Fibroblast of lung (primary cell): ENCODE measurements around the gene RNASE13. TPM values are rescaled to one million over a fixed set of nuclear protein-coding genes. Genes with fewer than 3 reads are reported as not detected.

Experiments used
- DNase-seq, 2 donors: peaks; one replicate each; pipeline versions ENCODE4 v3.0.0 to v3.0.0-alpha.2; 2010; ENCODE audit warnings: low read depth in 2 of 2
- H2AFZ ChIP-seq: 2 replicates; pipeline ENCODE4 v1.5.1; 2012; ENCODE audit warnings: low read length, control low read depth, inconsistent platforms
- H3K27ac ChIP-seq: 2 replicates; pipeline ENCODE4 v1.5.1; 2011; ENCODE audit warnings: low read length, control low read depth; ENCODE audit not compliant: insufficient read depth
- H3K27me3 ChIP-seq: 2 replicates; pipeline ENCODE4 v1.5.1; 2011; ENCODE audit warnings: mild to moderate bottlenecking, low read length; ENCODE audit not compliant: control insufficient read depth, insufficient read depth
- H3K36me3 ChIP-seq: 2 replicates; pipeline ENCODE4 v1.5.1; 2011; ENCODE audit warnings: low read length; ENCODE audit not compliant: control insufficient read depth, insufficient read depth
- H3K4me1 ChIP-seq: 2 replicates; pipeline ENCODE4 v1.5.1; 2011; ENCODE audit warnings: low read length; ENCODE audit not compliant: control insufficient read depth, insufficient read depth; ENCODE audit errors: extremely low read depth
- H3K4me2 ChIP-seq: 2 replicates; pipeline ENCODE4 v1.5.1; 2011; ENCODE audit warnings: low read length, control low read depth; ENCODE audit not compliant: insufficient read depth; ENCODE audit errors: extremely low read depth
- H3K4me3 ChIP-seq, 4 experiments: fragments of 200-600 bp in 1 of 4; sonication (generic) in 1 of 4; replicated peaks in 1 of 4; 2 replicates each; pipeline ENCODE4 v1.5.1; 2011 to 2016; ENCODE audit warnings: low read length in 4 of 4, low read depth in 3 of 4, mild to moderate bottlenecking in 3 of 4, control low read depth in 2 of 4, inconsistent platforms in 1 of 4, mixed read lengths in 1 of 4; ENCODE audit not compliant: insufficient read depth in 1 of 4; ENCODE audit errors: control extremely low read depth in 1 of 4
- H3K79me2 ChIP-seq: 2 replicates; pipeline ENCODE4 v1.5.1; 2012; ENCODE audit warnings: mild to moderate bottlenecking, low read length, inconsistent platforms; ENCODE audit not compliant: control insufficient read depth, insufficient read depth
- H3K9ac ChIP-seq: 2 replicates; pipeline ENCODE4 v1.5.1; 2011; ENCODE audit warnings: mild to moderate bottlenecking, low read length, control low read depth; ENCODE audit not compliant: insufficient read depth
- H3K9me3 ChIP-seq: 2 replicates; pipeline ENCODE4 v1.5.1; 2012; ENCODE audit warnings: low read depth, low read length; ENCODE audit not compliant: control insufficient read depth, insufficient read depth
- H4K20me1 ChIP-seq: 2 replicates; pipeline ENCODE4 v1.5.1; 2011; ENCODE audit warnings: low read length; ENCODE audit not compliant: control insufficient read depth, insufficient read depth; ENCODE audit errors: extremely low read depth
- EZH2 ChIP-seq: IDR thresholded peaks from 2 replicates; pipeline ENCODE4 v1.5.1; 2012; ENCODE audit warnings: low read length, control low read depth, mild to moderate bottlenecking; ENCODE audit errors: missing control alignments
- polyA plus RNA-seq, 2 donors: library from polyadenylated mRNA; depleted of rRNA in 1 of 2; stranded (reverse) in 1 of 2; unstranded in 1 of 2; fragments of >200 nt; gene quantifications; 2 replicates each; pipeline ENCODE4 v1.2.1, GENCODE V29; 2011 to 2012; ENCODE audit warnings: missing spikeins in 1 of 2
- total RNA-seq: library from RNA; depleted of rRNA; stranded (reverse); fragments of >200 nt; gene quantifications from 2 replicates; pipeline ENCODE4 v1.2.1, GENCODE V29; 2014
- TF ChIP-seq, protein P1 (sequence below), 2 donors: IDR thresholded peaks in 1 of 2; conservative IDR thresholded peaks in 1 of 2; 1 replicate in 1 of 2; 2 replicates in 1 of 2; pipeline ENCODE4 v1.5.1; 2011 to 2012; ENCODE audit warnings: low read length in 2 of 2, control low read depth in 1 of 2, inconsistent platforms in 1 of 2, low read depth in 1 of 2, mild to moderate bottlenecking in 1 of 2

RNASE13 gene
- total and polyA plus RNA-seq, 2 donors (not counting 1 experiment from before 2014, with no cell fraction given), result not detected

DNA sequence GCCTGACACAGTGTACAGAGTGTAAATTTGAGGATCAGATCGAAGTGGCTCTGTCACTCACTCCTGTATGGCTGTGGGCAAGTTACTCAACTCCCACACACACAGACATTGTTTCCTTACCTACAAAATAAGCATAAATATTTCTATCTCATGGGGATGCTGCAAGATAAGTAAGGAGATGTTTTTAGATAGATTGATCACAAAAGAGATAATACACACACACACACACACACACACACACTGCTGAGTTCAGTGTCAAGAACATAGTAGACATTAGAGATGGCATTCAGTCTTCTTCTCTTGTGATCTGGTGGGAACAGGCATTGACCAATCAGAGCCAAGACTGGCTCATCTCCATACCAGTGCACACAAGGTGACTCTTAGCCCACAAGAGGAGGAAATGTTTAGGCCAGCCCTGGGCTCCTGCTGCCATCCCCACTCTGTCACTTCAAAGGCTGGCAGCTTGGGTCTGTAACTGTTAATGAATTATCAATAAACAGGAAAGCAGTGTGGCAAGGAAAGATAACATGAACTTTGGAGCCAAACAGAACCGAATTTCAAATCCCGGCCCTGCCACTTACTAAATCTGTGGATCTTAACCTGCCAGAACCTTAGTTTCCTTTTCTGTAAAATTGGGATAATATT, 19.6 kb upstream of the RNASE13 start:
- Histone ChIP-seq H3K9ac (no peak overlapping the region), H3K4me1 (no peaks in the 10 kb centered on the region), H3K4me2 (no peak overlapping the region), H2AFZ (no peak overlapping the region), H3K4me3 (no peak overlapping the region), H4K20me1 (no peaks in the 10 kb centered on the region), H3K79me2 (no peaks in the 10 kb centered on the region), H3K27me3 (no peaks in the 10 kb centered on the region), H3K9me3 (no peaks in the 10 kb centered on the region), H3K36me3 (no peaks in the 10 kb centered on the region), H3K27ac (no peak overlapping the region)
- DNase-seq, result no peak
- TF ChIP-seq EZH2, result no peak
- TF ChIP-seq, protein P1, sequence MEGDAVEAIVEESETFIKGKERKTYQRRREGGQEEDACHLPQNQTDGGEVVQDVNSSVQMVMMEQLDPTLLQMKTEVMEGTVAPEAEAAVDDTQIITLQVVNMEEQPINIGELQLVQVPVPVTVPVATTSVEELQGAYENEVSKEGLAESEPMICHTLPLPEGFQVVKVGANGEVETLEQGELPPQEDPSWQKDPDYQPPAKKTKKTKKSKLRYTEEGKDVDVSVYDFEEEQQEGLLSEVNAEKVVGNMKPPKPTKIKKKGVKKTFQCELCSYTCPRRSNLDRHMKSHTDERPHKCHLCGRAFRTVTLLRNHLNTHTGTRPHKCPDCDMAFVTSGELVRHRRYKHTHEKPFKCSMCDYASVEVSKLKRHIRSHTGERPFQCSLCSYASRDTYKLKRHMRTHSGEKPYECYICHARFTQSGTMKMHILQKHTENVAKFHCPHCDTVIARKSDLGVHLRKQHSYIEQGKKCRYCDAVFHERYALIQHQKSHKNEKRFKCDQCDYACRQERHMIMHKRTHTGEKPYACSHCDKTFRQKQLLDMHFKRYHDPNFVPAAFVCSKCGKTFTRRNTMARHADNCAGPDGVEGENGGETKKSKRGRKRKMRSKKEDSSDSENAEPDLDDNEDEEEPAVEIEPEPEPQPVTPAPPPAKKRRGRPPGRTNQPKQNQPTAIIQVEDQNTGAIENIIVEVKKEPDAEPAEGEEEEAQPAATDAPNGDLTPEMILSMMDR (conservative IDR thresholded peaks at IDR 0.05 in 1 of 2, IDR thresholded peaks at IDR 0.05 in 1 of 2; ENCODE audit: low read depth in 1 of 2, low read length in 2 of 2), result no peak

DNA sequence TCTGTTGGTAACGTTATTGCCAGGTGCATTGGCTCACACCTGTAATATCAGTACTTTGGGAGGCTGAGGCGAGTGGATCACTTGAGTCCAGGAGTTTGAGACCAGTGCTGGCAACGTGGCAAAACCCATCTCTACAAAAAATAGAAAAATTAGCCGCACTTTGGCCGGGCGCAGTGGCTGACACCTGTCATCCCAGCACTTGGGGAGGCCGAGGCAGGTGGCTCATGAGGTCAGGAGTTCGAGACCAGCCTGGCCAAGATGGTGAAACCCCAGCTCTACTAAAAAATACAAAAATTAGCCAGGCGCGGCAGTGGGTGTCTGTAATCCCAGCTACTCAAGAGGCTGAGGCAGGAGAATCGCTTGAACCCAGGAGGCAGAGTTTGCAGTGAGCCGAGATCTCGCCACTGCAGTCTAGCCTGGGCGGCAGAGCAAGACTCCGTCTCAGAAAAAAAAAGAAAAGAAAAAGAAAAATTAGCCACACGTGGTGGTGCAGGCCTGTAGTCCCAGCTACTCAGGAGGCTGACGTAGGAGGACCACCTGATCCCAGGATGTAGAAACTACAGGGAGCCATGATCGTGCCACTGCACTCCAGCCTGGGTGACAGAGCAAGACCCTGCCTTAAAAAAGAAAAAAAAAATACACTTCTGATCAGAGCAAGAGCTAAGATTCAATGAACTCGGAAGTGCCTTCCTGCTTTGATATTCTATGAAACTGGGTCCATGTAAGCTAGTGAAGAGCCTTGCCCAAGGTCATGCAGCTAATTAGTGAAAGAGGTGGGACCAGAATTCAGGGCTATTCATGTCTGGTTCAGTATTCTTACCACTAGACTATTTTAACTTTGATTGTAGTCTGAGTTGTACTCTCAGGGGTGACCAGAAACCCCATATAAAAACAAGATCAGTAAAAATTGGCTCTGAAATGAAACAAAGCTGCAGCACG, 18.8 kb upstream of the RNASE13 start:
- H3K36me3 ChIP-seq, result no peaks in the 10 kb centered on the region
- TF ChIP-seq, protein P1 (conservative IDR thresholded peaks at IDR 0.05 in 1 of 2, IDR thresholded peaks at IDR 0.05 in 1 of 2; ENCODE audit: low read depth in 1 of 2, low read length in 2 of 2), result no peak
- TF ChIP-seq EZH2, result no peak
- H4K20me1 ChIP-seq, result no peaks in the 10 kb centered on the region

DNA sequence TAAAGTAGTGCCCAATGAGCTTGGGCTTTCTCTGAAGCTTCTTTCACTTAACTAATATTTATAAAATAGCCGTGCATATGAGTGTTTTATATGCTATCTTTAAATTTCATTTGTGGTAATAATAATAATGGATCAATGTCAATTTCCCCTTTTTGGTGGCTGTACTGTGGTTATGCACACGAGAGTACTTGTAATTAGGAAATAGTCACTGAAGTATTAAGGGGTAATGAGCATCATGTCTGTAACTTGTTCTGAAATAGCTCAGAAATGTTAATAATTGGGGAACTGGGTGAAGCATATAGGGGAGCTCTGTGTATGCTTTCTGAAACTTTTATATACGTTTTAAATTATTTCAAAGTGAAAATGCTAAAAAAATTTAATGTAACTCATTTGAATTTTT, 16.0 kb upstream of the RNASE13 start:
- H3K4me3 ChIP-seq, result no peak overlapping the region
- no peak overlapping the region for H3K27ac ChIP-seq
- H3K4me1 ChIP-seq, result no peaks in the 10 kb centered on the region
- DNase-seq, result no peak
- H4K20me1 ChIP-seq, result no peaks in the 10 kb centered on the region
- H3K9me3 ChIP-seq, result no peaks in the 10 kb centered on the region
- H3K79me2 ChIP-seq, result no peaks in the 10 kb centered on the region
- H3K4me2 ChIP-seq, result no peak overlapping the region
- no peak overlapping the region for H2AFZ ChIP-seq
- no peaks in the 10 kb centered on the region for H3K36me3 ChIP-seq
- TF ChIP-seq, protein P1 (conservative IDR thresholded peaks at IDR 0.05 in 1 of 2, IDR thresholded peaks at IDR 0.05 in 1 of 2; ENCODE audit: low read depth in 1 of 2, low read length in 2 of 2), result no peak
- TF ChIP-seq EZH2, result no peak
- peaks cover under 1% of the 10 kb centered on the region for H3K27me3 ChIP-seq
- H3K9ac ChIP-seq, result no peak overlapping the region

More for the DNA sequence above, 18.8 kb upstream of the RNASE13 start:
- Histone ChIP-seq H3K4me1 (no peaks in the 10 kb centered on the region), H3K4me3 (no peak overlapping the region), H2AFZ (no peak overlapping the region), H3K4me2 (no peak overlapping the region), H3K9me3 (no peaks in the 10 kb centered on the region), H3K27ac (no peak overlapping the region), H3K27me3 (no peaks in the 10 kb centered on the region), H3K79me2 (no peaks in the 10 kb centered on the region), H3K9ac (no peak overlapping the region)
- DNase-seq, result no peak
